Central memory CD8-positive, alpha-beta T cell (primary cell): Measurements from ENCODE around the gene TMEM52.
A peak's percentile ranks its signal among the peaks of the same experiment; 100 is the strongest.

ENCODE experiments used
- ATAC-seq: fragments of 150-1000 bp; cut with Tn5 transposase; replicated peaks from 2 replicates; pipeline ENCODE4 v1.10.0; 2022; ENCODE audit warnings: mild to moderate bottlenecking, moderate FRiP score, moderate number of reproducible peaks; ENCODE audit not compliant: poor library complexity, severe bottlenecking; ENCODE audit errors: extremely low read depth
- DNase-seq, 2 donors: peaks; one replicate each; pipeline ENCODE4 v3.0.0; 2021; ENCODE audit warnings: low spot score in 2 of 2
- H3K27ac Mint-ChIP-seq: one replicate; pipeline ENCODE4 v1.8.0; 2022; ENCODE audit warnings: low read depth, mild to moderate bottlenecking, moderate library complexity, mixed read lengths
- H3K27me3 Mint-ChIP-seq: one replicate; pipeline ENCODE4 v1.8.0; 2022; ENCODE audit warnings: mixed read lengths
- H3K36me3 Mint-ChIP-seq: one replicate; pipeline ENCODE4 v1.8.0; 2022; ENCODE audit warnings: mild to moderate bottlenecking, moderate library complexity, mixed read lengths; ENCODE audit not compliant: insufficient read depth
- H3K4me1 Mint-ChIP-seq: one replicate; pipeline ENCODE4 v1.8.0; 2022; ENCODE audit warnings: mixed read lengths
- H3K4me3 Mint-ChIP-seq: one replicate; pipeline ENCODE4 v1.8.0; 2022; ENCODE audit warnings: mild to moderate bottlenecking, moderate library complexity, mixed read lengths
- H3K9me3 Mint-ChIP-seq: one replicate; pipeline ENCODE4 v1.8.0; 2022; ENCODE audit warnings: mixed read lengths

Gene TMEM52

DNA sequence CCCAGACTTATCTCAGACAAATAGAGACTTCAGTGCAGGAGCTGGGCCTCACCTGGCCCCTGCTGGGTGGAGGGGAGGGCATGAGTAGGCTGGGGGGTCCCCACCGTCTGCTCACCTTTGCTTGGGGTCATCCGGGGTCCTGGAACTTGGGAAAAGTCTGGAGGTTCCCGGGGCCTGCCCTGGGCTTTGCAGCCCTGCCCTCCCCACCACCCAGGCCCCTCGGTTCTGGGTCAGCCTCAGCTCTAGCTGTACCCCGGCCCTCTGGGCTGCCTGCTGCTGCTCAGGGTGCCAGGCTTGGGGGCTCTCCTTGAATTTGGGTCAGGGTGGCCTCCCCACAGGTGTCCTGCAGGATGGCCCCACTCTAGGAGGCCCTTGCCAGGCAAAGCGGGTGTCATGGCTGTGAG lies 2.4 kb upstream of the TMEM52 start:
- DNase-seq, result no peak
- Mint-ChIP-seq H3K9me3 (no peaks in the 10 kb centered on the region), H3K4me1 (no peaks in the 10 kb centered on the region), H3K27me3 (no peaks in the 10 kb centered on the region), H3K36me3 (peaks cover 4% of the 10 kb centered on the region), H3K4me3 (no peak overlapping the region), H3K27ac (no peak overlapping the region)
- ATAC-seq, result no peak

DNA sequence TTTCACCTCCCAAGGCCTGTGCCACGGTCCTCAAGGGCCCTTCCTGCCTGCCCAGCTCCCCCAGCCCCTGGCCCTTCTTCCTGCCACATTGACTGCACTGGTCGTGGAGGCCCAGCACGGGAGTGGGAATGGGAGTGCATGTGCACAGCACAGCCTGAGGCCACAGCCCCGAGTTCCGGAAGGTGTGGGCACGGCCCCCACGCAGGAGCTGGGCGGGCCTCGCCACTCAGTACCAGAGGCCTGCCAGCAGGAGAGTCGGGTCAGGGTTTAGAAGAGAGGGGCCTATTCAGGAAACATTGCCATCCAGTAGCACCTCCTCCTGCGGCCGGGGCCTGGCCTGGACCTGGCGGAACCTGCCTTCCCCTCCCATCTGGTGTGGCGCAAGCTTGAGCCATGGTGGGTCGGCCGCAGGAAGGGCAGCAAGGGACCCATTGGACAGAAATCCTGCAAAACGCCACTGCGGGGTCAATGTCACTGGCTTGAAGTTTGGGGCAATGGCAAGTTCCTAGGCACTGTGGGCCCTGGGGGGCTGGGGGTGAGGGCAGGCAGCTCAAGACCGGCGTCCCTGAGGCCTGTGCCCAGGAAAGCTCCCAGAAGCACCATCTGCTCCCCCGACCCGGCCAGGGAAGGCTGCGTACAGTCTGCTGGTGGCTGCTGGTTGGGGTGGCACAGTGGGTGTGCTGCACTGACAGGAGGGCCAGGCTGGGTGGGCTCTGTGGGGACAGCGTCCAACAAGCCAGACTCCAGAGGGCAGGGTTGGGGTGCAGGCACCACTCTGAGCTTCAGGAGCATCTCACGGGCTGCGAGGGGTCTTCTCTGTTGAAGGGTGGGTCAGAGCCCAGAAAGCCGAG lies 1.8 kb upstream of the TMEM52 start:
- Mint-ChIP-seq H3K4me3 (no peak overlapping the region), H3K27me3 (no peaks in the 10 kb centered on the region), H3K9me3 (no peaks in the 10 kb centered on the region), H3K27ac (no peak overlapping the region), H3K36me3 (peaks cover 5% of the 10 kb centered on the region), H3K4me1 (no peaks in the 10 kb centered on the region)
- ATAC-seq, result no peak
- DNase-seq, result no peak

DNA sequence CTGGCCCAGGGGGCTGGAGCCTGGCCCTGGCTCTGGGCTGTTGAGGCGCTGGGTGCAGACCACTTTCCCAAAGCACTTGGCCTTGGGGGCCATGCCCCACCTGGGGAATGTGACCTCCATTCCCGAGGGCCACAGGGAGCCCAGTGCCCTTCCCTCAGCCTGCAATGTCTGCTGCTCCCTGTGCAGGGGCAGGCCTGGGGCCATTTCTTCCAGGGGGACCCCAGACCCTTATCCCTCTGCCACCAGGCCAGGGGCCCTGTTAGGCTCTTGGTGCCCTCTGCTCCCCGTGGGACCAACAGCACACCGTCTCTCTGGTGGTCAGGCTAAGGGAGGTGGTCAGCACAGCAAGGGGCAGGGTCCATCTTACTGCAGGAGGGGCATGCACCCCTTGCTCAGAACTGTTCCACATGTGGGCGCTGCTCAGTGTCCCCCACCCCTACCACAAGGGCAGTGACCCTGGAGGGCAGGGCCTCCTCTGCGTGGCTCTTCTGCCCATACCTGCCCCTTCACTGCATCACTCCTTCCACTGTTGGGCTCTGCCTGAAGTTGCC lies 1.1 kb upstream of the TMEM52 start:
- H3K4me1 Mint-ChIP-seq, result no peaks in the 10 kb centered on the region
- H3K27ac Mint-ChIP-seq, result no peak overlapping the region
- no peaks in the 10 kb centered on the region for H3K9me3 Mint-ChIP-seq
- peaks cover 5% of the 10 kb centered on the region for H3K36me3 Mint-ChIP-seq
- no peak overlapping the region for H3K4me3 Mint-ChIP-seq
- ATAC-seq (no peak), DNase-seq (no peak)
- H3K27me3 Mint-ChIP-seq, result no peaks in the 10 kb centered on the region

DNA sequence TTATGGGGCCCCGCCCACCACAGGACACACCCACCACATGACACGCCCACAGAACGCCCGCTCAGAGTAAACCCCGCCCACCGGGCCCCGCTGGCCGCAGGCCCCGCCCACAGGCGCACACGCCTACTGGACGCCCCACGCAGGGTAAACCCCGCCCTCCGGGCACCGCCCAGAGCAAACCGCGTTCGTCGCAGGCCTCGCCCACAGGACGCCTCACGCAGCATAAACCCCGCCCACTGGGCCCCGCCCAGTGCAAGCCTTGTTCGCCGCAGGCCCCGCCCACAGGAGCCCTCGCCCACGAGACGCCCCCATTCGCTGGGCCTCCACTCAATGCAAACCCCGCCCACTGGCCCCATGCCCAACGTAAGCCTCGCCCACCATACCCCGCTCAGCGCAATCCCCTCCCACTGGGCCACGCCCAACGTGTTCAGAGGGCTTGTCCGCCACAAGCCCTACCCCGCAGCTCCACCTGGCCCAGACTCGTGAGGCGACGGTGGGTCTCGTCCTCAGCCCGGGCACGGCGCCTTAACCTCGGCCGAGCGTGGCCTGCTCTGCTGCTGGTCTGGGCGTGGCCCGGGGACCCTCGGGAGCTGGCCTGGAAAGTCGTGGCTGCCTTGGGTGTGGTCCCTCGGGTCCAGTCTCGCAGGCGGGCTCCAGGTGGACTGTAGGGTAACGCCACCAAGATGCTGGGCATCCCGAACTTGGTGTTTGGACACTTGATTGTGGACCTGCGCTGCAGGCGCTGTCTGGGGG lies 401 bp upstream of the TMEM52 start:
- H3K27ac Mint-ChIP-seq, result peak overlapping the region; percentile 49
- H3K27me3 Mint-ChIP-seq, result no peaks in the 10 kb centered on the region
- H3K4me3 Mint-ChIP-seq, result peak overlapping the region; percentile 59
- peak; percentile 99 for DNase-seq
- H3K4me1 Mint-ChIP-seq, result no peaks in the 10 kb centered on the region
- H3K9me3 Mint-ChIP-seq, result no peaks in the 10 kb centered on the region
- peaks cover 5% of the 10 kb centered on the region for H3K36me3 Mint-ChIP-seq
- peak; percentile 88 for ATAC-seq

DNA sequence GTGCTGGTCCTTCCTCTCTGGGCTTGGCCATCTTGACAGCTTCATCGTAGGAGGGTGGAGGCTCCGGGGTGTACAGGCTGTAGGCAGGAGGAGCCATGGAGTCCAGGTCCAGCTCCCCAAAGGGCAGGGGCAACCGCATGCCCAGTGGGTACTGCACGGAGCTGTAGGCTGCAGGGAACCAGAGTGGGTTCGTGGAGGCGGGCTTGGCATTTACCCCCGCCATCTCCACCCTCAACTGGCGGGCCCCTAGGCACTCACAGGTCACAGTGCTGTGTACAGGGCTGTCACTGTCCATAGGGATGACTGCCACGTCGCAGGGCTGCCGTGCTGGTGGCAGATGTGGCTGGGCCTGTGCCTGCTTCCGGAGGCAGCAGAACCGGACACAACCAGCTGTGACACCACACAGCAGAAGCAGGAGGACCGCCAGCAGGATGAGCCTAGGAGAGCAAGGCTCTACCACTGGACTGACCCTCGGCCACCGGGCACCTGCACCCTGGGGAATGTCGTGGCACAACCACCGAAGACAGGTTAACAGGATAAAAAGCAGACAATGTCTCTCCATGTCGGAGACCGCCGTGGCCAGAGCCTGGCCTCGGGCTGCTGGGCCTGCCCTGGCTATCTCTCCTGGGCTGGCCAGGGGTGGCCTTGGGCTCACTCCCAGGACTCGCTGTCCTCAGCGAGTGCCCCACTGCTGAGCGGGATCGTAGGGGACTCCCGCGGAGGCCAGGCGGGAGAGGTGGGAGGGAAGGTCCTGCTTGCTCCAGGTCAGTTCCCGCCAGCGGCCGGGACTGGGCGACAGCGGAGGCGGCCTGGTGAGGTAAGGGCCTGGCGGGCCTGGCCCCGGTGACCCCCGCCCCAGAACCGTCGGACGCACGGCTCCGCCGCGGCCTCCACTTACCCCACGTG lies 831 bp downstream of the TMEM52 start:
- DNase-seq, result no peak

DNA sequence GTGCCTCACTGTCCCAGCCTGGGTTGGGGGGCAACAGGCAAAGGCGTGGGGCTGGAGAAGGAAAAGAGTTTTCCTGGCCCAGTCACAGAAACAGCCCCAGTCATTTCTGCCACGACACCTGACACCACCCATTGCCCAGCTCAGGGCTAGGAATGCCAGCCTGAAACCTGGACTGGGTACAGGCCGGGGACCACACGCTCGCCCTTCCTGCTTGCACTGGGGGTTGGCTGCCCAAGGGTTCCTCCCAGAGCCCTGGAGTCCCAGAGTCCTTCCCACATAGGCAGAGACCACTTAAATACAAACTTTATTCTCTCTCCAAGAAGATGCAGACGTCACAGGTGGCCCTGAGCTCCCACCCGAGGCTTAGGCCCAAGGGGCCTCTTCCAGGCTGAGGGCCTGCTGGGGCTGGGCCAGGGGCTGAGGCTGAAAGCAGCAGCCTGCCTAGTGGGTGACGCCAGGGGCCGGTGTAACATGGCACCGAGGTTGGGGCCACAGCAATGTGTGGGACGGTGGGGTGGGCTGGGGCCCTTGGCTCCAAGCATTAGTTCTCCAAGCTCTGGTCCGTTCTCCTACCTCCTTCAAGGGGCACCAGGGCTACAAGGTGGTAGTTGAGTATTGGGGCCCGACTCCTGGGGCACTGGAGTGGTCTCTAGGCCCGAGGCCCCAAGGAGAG lies 1.6 kb downstream of the TMEM52 start:
- H3K27ac Mint-ChIP-seq, result no peak overlapping the region
- H3K36me3 Mint-ChIP-seq, result peaks cover 5% of the 10 kb centered on the region
- no peaks in the 10 kb centered on the region for H3K9me3 Mint-ChIP-seq
- ATAC-seq (no peak), DNase-seq (no peak)
- peak overlapping the region; percentile 57 for H3K4me3 Mint-ChIP-seq
- H3K4me1 Mint-ChIP-seq, result no peaks in the 10 kb centered on the region
- H3K27me3 Mint-ChIP-seq, result peaks cover 10% of the 10 kb centered on the region

More for the DNA sequence above, 831 bp downstream of the TMEM52 start:
- Mint-ChIP-seq H3K36me3 (peaks cover 5% of the 10 kb centered on the region), H3K27ac (no peak overlapping the region), H3K4me1 (no peaks in the 10 kb centered on the region), H3K9me3 (no peaks in the 10 kb centered on the region), H3K27me3 (peaks cover 9% of the 10 kb centered on the region), H3K4me3 (peak overlapping the region; percentile 57)
- ATAC-seq, result no peak

DNA sequence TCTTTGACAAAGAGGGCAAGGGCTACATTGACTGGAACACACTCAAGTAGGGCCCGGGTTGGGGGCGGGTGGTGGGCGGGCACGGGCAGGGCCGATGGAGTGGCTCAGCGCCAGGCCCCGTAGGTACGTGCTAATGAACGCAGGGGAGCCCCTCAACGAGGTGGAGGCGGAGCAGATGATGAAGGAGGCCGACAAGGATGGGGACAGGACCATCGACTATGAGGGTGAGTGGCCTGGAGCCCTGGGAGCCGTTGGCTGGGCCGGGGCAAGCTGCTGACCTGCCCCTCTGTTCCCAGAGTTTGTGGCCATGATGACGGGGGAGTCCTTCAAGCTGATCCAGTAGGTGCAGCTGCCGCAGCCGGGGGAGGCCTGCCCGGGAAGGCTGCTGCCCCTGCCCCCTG lies 2.2 kb downstream of the TMEM52 start:
- DNase-seq (no peak), ATAC-seq (no peak)
- Mint-ChIP-seq H3K4me3 (peak overlapping the region; percentile 57), H3K27me3 (peaks cover 10% of the 10 kb centered on the region), H3K4me1 (no peaks in the 10 kb centered on the region), H3K9me3 (no peaks in the 10 kb centered on the region), H3K36me3 (peaks cover 5% of the 10 kb centered on the region), H3K27ac (no peak overlapping the region)

DNA sequence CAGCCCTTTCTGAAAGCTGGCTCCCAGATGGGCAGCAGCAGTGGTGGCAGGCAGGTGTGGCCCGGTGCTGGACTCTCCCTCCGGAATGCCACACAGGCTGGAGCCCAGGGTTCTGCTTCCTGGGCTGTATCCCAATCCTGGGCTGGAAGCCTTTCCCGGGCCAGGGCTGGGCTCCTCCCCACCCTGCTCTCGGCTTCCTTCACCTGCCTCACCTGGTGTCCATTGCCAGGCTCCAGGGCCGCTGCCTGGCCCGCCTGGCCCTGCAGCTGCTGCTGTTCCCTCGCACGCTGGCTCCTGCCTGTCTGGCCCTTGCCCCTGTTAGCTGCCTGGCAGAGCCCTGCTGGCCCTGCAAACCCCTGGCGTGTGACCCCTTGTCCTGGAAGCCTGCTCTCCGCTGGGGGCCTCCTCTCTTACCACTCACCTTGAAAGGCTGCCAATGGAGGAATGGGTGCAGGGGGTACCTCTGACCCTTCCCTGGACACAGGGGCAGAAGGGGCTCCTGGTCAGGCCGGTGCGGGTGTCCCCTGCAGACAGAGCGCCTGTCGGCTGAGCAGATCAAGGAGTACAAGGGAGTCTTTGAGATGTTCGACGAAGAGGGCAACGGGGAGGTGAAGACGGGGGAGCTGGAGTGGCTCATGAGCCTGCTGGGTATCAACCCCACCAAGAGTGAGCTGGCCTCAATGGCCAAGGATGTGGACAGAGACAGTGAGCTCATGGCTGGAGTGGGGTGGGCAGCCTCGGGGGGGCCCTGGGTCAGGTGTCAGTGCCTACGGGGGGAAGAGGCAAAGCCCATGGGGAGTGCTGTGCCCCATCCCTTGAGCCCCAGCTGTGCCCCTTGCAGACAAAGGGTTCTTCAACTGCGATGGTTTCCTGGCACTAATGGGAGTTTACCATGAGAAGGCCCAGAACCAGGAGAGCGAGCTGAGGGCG lies 2.9 kb downstream of the TMEM52 start:
- H3K4me3 Mint-ChIP-seq, result no peak overlapping the region
- H3K36me3 Mint-ChIP-seq, result peaks cover 8% of the 10 kb centered on the region

DNA sequence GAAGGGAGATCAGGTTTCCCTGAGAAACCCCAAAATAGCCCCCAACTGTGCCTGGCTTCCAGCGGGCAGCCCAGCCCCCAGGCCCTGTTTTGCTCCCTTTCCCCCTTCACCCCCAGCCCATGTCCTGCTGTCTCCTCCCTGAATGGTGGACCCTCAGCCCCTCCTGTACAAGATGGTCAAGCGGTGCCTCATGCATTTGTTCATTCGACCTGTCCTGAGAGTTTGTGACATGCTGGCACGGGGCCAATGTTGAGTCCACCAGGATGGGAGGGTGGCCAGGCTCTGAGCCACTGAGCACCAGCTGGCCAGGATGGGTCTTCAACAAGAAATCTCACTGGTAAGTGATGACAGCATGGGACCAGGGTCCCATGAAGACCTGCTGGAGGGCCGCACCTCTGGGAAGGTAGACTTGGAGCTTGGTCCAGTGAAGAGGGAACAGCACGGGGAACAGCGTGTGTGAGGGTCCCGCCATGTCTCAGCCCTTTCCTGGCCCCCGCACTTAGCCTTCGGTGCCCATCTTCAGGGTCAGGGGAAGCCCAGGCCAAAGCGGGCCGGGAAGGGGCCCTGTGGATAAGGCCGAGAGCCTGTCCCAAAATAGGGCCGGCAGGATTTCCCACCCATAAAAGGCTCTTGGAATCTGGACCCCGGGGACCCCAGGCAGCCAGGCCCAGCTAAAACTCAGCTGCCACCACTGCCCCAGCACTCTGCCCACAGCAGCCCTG lies 3.9 kb downstream of the TMEM52 start, which contains the start of gene CALML6:
TSS of gene CALML6 (plus strand) at position 290 of the 722 bp plus-strand sequence. CDS start at position 311, 21 bp downstream.
- Mint-ChIP-seq H3K9me3 (no peaks in the 10 kb centered on the region), H3K36me3 (peaks cover 10% of the 10 kb centered on the region), H3K27me3 (peaks cover 10% of the 10 kb centered on the region), H3K4me3 (no peak within 1 kb of the TSS), H3K4me1 (peaks cover 4% of the 10 kb centered on the region), H3K27ac (no peak within 1 kb of the TSS)
- DNase-seq, result no peak
- ATAC-seq, result no peak

More for the DNA sequence above, 2.9 kb downstream of the TMEM52 start:
- DNase-seq (no peak), ATAC-seq (no peak)
- no peaks in the 10 kb centered on the region for H3K9me3 Mint-ChIP-seq
- no peaks in the 10 kb centered on the region for H3K4me1 Mint-ChIP-seq
- H3K27ac Mint-ChIP-seq, result no peak overlapping the region
- peaks cover 10% of the 10 kb centered on the region for H3K27me3 Mint-ChIP-seq

DNA sequence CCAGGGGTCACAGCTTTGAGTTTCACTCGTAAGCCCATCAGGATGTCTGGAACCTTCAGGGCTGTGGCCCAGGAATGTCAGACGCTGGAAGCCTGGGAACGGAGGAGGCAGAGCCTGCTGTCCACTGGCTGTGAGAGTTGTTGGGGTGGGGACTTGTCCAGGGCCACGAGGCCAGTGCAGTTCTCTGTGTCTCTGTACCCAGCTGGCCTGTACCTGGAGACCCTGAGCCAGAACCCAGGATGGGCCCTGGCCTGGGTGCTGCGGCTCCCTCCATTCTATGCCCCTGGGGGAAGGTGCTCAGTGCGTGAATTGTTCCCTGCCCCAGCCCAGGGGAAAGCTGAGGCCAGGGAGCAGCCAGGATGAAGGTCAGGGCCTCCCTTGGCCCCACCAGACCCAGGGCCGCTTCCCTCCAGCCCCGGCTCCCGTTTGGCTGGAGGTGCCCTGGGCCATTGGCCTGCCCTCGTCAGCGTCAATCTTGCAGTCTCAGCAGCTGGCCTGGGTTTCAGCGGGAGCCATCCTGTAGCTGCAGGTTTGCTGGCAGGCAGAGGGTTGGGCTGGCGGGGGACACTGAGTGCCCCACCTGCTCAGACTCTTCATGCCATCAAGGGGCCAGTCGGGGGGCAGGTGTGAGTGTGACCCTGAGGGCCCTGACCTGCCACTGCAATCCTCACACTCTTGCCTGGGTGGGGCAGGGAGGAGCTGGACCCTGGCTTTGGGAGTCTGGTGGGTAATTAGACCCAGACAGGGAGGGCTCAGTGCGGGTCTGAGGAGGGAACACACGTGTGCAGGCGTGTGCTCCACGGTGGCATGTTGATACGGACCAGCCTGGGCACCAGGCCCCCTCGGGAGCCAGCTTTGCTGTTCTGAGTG lies 4.7 kb downstream of the TMEM52 start:
- peaks cover 10% of the 10 kb centered on the region for H3K4me1 Mint-ChIP-seq
- DNase-seq (no peak), ATAC-seq (no peak)
- no peak overlapping the region for H3K27ac Mint-ChIP-seq
- H3K27me3 Mint-ChIP-seq, result peaks cover 10% of the 10 kb centered on the region
- H3K36me3 Mint-ChIP-seq, result peaks cover 8% of the 10 kb centered on the region
- H3K9me3 Mint-ChIP-seq, result no peaks in the 10 kb centered on the region
- no peak overlapping the region for H3K4me3 Mint-ChIP-seq
